WTC11 (cell line): ENCODE results near the gene TP53AIP1. TPM values are rescaled to one million over a fixed set of nuclear protein-coding genes. Genes with fewer than 3 reads are reported as not detected.

ENCODE experiments used
- ATAC-seq: fragments of 200-7000 bp; cut with Tn5 transposase; 2 replicates; pipeline ENCODE4 v1.10.0; 2021; ENCODE audit warnings: mild to moderate bottlenecking, moderate library complexity
- CTCF ChIA-PET: fragments of 300-600 bp; sonication (Branson Sonifier 250); formaldehyde crosslinking; loops from one replicate; lab custom pipeline; 2021; ENCODE audit warnings: antibody characterized with exemption; lab: Charles Lee
- POLR2A ChIA-PET: fragments of 350-600 bp; sonication (Branson Sonifier 250); formaldehyde crosslinking; loops from one replicate; lab custom pipeline; 2021; ENCODE audit warnings: antibody characterized with exemption; lab: Charles Lee
- DNase-seq: peaks from one replicate; pipeline ENCODE4 v3.0.0; 2021; ENCODE audit warnings: low spot score
- H3K27ac Mint-ChIP-seq: 2 replicates; pipeline ENCODE4 v1.8.0; 2021; ENCODE audit warnings: mixed read lengths
- H3K27me3 Mint-ChIP-seq: 2 replicates; pipeline ENCODE4 v1.8.0; 2021; ENCODE audit warnings: low read depth, mild to moderate bottlenecking, moderate library complexity, mixed read lengths
- H3K36me3 Mint-ChIP-seq: 2 replicates; pipeline ENCODE4 v1.8.0; 2021; ENCODE audit warnings: mixed read lengths
- H3K4me1 Mint-ChIP-seq: 2 replicates; pipeline ENCODE4 v1.8.0; 2022; ENCODE audit warnings: mixed read lengths
- H3K4me3 Mint-ChIP-seq: 2 replicates; pipeline ENCODE4 v1.8.0; 2021; ENCODE audit warnings: mild to moderate bottlenecking, moderate library complexity, mixed read lengths
- H3K9me3 Mint-ChIP-seq: 2 replicates; pipeline ENCODE4 v1.8.0; 2021; ENCODE audit warnings: mixed read lengths
- ELF4 ChIP-seq: sonication (generic); formaldehyde crosslinking; IDR thresholded peaks from 2 replicates; pipeline ENCODE4 v1.8.1; 2022; ENCODE audit warnings: low read depth, mild to moderate bottlenecking, moderate library complexity, missing genetic modification reagents
- ETV6 ChIP-seq: sonication (generic); formaldehyde crosslinking; IDR thresholded peaks from 2 replicates; pipeline ENCODE4 v1.8.1; 2022; ENCODE audit warnings: mild to moderate bottlenecking, missing genetic modification reagents
- FOXJ3 ChIP-seq: sonication (generic); formaldehyde crosslinking; IDR thresholded peaks from 2 replicates; pipeline ENCODE4 v1.9.0; 2021; ENCODE audit warnings: missing genetic modification reagents, mild to moderate bottlenecking, borderline replicate concordance
- JAZF1 ChIP-seq: fragments of 250-450 bp; sonication (Bioruptor Pico); IDR thresholded peaks from 2 replicates; pipeline ENCODE4 v1.9.0; 2021; ENCODE audit warnings: moderate library complexity, mild to moderate bottlenecking, inconsistent platforms
- KAT7 ChIP-seq: sonication (generic); formaldehyde crosslinking; IDR thresholded peaks from 2 replicates; pipeline ENCODE4 v1.8.1; 2023; ENCODE audit warnings: missing genetic modification reagents, mild to moderate bottlenecking, borderline replicate concordance
- NFE2L1 ChIP-seq: sonication (generic); formaldehyde crosslinking; IDR thresholded peaks from 2 replicates; pipeline ENCODE4 v1.8.1; 2023; ENCODE audit warnings: missing genetic modification reagents
- RELA ChIP-seq: sonication (generic); formaldehyde crosslinking; IDR thresholded peaks from 2 replicates; pipeline ENCODE4 v1.8.1; 2022; ENCODE audit warnings: missing genetic modification reagents, mild to moderate bottlenecking, borderline replicate concordance
- ZBTB21 ChIP-seq: sonication (generic); formaldehyde crosslinking; IDR thresholded peaks from 2 replicates; pipeline ENCODE4 v1.8.1; 2023; ENCODE audit warnings: mild to moderate bottlenecking, missing genetic modification reagents, borderline replicate concordance
- total RNA-seq: library from RNA; stranded (reverse); gene quantifications from 3 replicates; pipeline ENCODE4 v1.2.3, GENCODE V29; 2021
- TF ChIP-seq, protein P1 (sequence below): sonication (generic); formaldehyde crosslinking; IDR thresholded peaks from 2 replicates; pipeline ENCODE4 v1.8.1; 2022; ENCODE audit warnings: missing genetic modification reagents, borderline replicate concordance
- TF ChIP-seq, protein P2 (sequence below): sonication (generic); formaldehyde crosslinking; IDR thresholded peaks from 2 replicates; pipeline ENCODE4 v1.8.0; 2022; ENCODE audit warnings: mild to moderate bottlenecking, missing genetic modification reagents
- TF ChIP-seq, protein P3 (sequence below): sonication (generic); formaldehyde crosslinking; IDR thresholded peaks from 2 replicates; pipeline ENCODE4 v1.8.0; 2022; ENCODE audit warnings: mild to moderate bottlenecking, missing genetic modification reagents
- TF ChIP-seq, protein P4 (sequence below): sonication (generic); formaldehyde crosslinking; IDR thresholded peaks from 2 replicates; pipeline ENCODE4 v1.8.0; 2023; ENCODE audit warnings: missing genetic modification reagents, mild to moderate bottlenecking, borderline replicate concordance
- TF ChIP-seq, protein P5 (sequence below): sonication (generic); formaldehyde crosslinking; conservative IDR thresholded peaks from 2 replicates; pipeline ENCODE4 v1.8.1; 2023; ENCODE audit warnings: mild to moderate bottlenecking, low read depth, missing genetic modification reagents, moderate library complexity
- TF ChIP-seq, protein P6 (sequence below): sonication (generic); formaldehyde crosslinking; IDR thresholded peaks from 2 replicates; pipeline ENCODE4 v1.8.1; 2023; ENCODE audit warnings: mild to moderate bottlenecking, missing genetic modification reagents, moderate library complexity
- TF ChIP-seq, protein P7 (sequence below): sonication (generic); formaldehyde crosslinking; IDR thresholded peaks from 2 replicates; pipeline ENCODE4 v1.8.0; 2023; ENCODE audit warnings: missing genetic modification reagents
- TF ChIP-seq, protein P8 (sequence below): sonication (generic); formaldehyde crosslinking; IDR thresholded peaks from 2 replicates; pipeline ENCODE4 v1.8.1; 2022; ENCODE audit warnings: mild to moderate bottlenecking, moderate library complexity, missing genetic modification reagents
- TF ChIP-seq, protein P9 (sequence below): sonication (generic); formaldehyde crosslinking; IDR thresholded peaks from 2 replicates; pipeline ENCODE4 v1.8.0; 2022; ENCODE audit warnings: mild to moderate bottlenecking, missing genetic modification reagents
- TF ChIP-seq, protein P10 (sequence below): sonication (generic); formaldehyde crosslinking; IDR thresholded peaks from 2 replicates; pipeline ENCODE4 v1.8.1; 2023; ENCODE audit warnings: mild to moderate bottlenecking, missing genetic modification reagents, borderline replicate concordance

TP53AIP1 gene
- total RNA-seq, 1 experiment from 2014 or later = 0.07 TPM

DNA sequence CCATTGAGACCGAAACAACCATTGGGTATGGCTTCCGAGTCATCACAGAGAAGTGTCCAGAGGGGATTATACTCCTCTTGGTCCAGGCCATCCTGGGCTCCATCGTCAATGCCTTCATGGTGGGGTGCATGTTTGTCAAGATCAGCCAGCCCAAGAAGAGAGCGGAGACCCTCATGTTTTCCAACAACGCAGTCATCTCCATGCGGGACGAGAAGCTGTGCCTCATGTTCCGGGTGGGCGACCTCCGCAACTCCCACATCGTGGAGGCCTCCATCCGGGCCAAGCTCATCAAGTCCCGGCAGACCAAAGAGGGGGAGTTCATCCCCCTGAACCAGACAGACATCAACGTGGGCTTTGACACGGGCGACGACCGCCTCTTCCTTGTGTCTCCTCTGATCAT lies 31.0 kb downstream of the TP53AIP1 start:
- peaks cover 52% of the 10 kb centered on the region for H3K27me3 Mint-ChIP-seq
- H3K36me3 Mint-ChIP-seq = no peaks in the 10 kb centered on the region; the same call in 1 of the 2 replicates
- H3K4me3 Mint-ChIP-seq = no peak overlapping the region
- H3K4me1 Mint-ChIP-seq = no peaks in the 10 kb centered on the region
- no peak overlapping the region for H3K27ac Mint-ChIP-seq
- TF ChIP-seq, protein P1, sequence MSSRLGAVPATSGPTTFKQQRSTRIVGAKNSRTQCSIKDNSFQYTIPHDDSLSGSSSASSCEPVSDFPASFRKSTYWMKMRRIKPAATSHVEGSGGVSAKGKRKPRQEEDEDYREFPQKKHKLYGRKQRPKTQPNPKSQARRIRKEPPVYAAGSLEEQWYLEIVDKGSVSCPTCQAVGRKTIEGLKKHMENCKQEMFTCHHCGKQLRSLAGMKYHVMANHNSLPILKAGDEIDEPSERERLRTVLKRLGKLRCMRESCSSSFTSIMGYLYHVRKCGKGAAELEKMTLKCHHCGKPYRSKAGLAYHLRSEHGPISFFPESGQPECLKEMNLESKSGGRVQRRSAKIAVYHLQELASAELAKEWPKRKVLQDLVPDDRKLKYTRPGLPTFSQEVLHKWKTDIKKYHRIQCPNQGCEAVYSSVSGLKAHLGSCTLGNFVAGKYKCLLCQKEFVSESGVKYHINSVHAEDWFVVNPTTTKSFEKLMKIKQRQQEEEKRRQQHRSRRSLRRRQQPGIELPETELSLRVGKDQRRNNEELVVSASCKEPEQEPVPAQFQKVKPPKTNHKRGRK = no peak
- TF ChIP-seq, protein P2, sequence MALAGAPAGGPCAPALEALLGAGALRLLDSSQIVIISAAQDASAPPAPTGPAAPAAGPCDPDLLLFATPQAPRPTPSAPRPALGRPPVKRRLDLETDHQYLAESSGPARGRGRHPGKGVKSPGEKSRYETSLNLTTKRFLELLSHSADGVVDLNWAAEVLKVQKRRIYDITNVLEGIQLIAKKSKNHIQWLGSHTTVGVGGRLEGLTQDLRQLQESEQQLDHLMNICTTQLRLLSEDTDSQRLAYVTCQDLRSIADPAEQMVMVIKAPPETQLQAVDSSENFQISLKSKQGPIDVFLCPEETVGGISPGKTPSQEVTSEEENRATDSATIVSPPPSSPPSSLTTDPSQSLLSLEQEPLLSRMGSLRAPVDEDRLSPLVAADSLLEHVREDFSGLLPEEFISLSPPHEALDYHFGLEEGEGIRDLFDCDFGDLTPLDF (CRISPR knock-in tag) = no peak
- TF ChIP-seq ZBTB21 (CRISPR knock-in tag) (no peak), NFE2L1 (CRISPR knock-in tag) (no peak), KAT7 (CRISPR knock-in tag) (no peak), ELF4 (CRISPR knock-in tag) (no peak), JAZF1 (CRISPR knock-in tag) (no peak), RELA (CRISPR knock-in tag) (no peak), FOXJ3 (CRISPR knock-in tag) (no peak), ETV6 (no peak)
- TF ChIP-seq, protein P3, sequence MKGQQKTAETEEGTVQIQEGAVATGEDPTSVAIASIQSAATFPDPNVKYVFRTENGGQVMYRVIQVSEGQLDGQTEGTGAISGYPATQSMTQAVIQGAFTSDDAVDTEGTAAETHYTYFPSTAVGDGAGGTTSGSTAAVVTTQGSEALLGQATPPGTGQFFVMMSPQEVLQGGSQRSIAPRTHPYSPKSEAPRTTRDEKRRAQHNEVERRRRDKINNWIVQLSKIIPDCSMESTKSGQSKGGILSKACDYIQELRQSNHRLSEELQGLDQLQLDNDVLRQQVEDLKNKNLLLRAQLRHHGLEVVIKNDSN (CRISPR knock-in tag) = no peak
- TF ChIP-seq, protein P4, sequence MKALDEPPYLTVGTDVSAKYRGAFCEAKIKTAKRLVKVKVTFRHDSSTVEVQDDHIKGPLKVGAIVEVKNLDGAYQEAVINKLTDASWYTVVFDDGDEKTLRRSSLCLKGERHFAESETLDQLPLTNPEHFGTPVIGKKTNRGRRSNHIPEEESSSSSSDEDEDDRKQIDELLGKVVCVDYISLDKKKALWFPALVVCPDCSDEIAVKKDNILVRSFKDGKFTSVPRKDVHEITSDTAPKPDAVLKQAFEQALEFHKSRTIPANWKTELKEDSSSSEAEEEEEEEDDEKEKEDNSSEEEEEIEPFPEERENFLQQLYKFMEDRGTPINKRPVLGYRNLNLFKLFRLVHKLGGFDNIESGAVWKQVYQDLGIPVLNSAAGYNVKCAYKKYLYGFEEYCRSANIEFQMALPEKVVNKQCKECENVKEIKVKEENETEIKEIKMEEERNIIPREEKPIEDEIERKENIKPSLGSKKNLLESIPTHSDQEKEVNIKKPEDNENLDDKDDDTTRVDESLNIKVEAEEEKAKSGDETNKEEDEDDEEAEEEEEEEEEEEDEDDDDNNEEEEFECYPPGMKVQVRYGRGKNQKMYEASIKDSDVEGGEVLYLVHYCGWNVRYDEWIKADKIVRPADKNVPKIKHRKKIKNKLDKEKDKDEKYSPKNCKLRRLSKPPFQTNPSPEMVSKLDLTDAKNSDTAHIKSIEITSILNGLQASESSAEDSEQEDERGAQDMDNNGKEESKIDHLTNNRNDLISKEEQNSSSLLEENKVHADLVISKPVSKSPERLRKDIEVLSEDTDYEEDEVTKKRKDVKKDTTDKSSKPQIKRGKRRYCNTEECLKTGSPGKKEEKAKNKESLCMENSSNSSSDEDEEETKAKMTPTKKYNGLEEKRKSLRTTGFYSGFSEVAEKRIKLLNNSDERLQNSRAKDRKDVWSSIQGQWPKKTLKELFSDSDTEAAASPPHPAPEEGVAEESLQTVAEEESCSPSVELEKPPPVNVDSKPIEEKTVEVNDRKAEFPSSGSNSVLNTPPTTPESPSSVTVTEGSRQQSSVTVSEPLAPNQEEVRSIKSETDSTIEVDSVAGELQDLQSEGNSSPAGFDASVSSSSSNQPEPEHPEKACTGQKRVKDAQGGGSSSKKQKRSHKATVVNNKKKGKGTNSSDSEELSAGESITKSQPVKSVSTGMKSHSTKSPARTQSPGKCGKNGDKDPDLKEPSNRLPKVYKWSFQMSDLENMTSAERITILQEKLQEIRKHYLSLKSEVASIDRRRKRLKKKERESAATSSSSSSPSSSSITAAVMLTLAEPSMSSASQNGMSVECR (CRISPR knock-in tag) = no peak
- TF ChIP-seq, protein P5, sequence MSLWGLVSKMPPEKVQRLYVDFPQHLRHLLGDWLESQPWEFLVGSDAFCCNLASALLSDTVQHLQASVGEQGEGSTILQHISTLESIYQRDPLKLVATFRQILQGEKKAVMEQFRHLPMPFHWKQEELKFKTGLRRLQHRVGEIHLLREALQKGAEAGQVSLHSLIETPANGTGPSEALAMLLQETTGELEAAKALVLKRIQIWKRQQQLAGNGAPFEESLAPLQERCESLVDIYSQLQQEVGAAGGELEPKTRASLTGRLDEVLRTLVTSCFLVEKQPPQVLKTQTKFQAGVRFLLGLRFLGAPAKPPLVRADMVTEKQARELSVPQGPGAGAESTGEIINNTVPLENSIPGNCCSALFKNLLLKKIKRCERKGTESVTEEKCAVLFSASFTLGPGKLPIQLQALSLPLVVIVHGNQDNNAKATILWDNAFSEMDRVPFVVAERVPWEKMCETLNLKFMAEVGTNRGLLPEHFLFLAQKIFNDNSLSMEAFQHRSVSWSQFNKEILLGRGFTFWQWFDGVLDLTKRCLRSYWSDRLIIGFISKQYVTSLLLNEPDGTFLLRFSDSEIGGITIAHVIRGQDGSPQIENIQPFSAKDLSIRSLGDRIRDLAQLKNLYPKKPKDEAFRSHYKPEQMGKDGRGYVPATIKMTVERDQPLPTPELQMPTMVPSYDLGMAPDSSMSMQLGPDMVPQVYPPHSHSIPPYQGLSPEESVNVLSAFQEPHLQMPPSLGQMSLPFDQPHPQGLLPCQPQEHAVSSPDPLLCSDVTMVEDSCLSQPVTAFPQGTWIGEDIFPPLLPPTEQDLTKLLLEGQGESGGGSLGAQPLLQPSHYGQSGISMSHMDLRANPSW = no peak
- TF ChIP-seq, protein P6, sequence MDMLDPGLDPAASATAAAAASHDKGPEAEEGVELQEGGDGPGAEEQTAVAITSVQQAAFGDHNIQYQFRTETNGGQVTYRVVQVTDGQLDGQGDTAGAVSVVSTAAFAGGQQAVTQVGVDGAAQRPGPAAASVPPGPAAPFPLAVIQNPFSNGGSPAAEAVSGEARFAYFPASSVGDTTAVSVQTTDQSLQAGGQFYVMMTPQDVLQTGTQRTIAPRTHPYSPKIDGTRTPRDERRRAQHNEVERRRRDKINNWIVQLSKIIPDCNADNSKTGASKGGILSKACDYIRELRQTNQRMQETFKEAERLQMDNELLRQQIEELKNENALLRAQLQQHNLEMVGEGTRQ (CRISPR knock-in tag) = no peak
- TF ChIP-seq, protein P7, sequence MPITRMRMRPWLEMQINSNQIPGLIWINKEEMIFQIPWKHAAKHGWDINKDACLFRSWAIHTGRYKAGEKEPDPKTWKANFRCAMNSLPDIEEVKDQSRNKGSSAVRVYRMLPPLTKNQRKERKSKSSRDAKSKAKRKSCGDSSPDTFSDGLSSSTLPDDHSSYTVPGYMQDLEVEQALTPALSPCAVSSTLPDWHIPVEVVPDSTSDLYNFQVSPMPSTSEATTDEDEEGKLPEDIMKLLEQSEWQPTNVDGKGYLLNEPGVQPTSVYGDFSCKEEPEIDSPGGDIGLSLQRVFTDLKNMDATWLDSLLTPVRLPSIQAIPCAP (CRISPR knock-in tag) = no peak
- TF ChIP-seq, protein P8, sequence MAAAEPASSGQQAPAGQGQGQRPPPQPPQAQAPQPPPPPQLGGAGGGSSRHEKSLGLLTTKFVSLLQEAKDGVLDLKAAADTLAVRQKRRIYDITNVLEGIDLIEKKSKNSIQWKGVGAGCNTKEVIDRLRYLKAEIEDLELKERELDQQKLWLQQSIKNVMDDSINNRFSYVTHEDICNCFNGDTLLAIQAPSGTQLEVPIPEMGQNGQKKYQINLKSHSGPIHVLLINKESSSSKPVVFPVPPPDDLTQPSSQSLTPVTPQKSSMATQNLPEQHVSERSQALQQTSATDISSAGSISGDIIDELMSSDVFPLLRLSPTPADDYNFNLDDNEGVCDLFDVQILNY (CRISPR knock-in tag) = no peak
- TF ChIP-seq, protein P9, sequence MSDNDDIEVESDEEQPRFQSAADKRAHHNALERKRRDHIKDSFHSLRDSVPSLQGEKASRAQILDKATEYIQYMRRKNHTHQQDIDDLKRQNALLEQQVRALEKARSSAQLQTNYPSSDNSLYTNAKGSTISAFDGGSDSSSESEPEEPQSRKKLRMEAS (CRISPR knock-in tag) = no peak
- TF ChIP-seq, protein P10, sequence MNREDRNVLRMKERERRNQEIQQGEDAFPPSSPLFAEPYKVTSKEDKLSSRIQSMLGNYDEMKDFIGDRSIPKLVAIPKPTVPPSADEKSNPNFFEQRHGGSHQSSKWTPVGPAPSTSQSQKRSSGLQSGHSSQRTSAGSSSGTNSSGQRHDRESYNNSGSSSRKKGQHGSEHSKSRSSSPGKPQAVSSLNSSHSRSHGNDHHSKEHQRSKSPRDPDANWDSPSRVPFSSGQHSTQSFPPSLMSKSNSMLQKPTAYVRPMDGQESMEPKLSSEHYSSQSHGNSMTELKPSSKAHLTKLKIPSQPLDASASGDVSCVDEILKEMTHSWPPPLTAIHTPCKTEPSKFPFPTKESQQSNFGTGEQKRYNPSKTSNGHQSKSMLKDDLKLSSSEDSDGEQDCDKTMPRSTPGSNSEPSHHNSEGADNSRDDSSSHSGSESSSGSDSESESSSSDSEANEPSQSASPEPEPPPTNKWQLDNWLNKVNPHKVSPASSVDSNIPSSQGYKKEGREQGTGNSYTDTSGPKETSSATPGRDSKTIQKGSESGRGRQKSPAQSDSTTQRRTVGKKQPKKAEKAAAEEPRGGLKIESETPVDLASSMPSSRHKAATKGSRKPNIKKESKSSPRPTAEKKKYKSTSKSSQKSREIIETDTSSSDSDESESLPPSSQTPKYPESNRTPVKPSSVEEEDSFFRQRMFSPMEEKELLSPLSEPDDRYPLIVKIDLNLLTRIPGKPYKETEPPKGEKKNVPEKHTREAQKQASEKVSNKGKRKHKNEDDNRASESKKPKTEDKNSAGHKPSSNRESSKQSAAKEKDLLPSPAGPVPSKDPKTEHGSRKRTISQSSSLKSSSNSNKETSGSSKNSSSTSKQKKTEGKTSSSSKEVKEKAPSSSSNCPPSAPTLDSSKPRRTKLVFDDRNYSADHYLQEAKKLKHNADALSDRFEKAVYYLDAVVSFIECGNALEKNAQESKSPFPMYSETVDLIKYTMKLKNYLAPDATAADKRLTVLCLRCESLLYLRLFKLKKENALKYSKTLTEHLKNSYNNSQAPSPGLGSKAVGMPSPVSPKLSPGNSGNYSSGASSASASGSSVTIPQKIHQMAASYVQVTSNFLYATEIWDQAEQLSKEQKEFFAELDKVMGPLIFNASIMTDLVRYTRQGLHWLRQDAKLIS (CRISPR knock-in tag) = no peak
- POLR2A ChIA-PET = no interaction called here
- CTCF ChIA-PET = no interaction called here
- H3K9me3 Mint-ChIP-seq = peaks cover 18% of the 10 kb centered on the region
- no peak for DNase-seq
- ATAC-seq = no peak
